ENCODE data around the gene EPAS1.

Gene EPAS1

DNA sequence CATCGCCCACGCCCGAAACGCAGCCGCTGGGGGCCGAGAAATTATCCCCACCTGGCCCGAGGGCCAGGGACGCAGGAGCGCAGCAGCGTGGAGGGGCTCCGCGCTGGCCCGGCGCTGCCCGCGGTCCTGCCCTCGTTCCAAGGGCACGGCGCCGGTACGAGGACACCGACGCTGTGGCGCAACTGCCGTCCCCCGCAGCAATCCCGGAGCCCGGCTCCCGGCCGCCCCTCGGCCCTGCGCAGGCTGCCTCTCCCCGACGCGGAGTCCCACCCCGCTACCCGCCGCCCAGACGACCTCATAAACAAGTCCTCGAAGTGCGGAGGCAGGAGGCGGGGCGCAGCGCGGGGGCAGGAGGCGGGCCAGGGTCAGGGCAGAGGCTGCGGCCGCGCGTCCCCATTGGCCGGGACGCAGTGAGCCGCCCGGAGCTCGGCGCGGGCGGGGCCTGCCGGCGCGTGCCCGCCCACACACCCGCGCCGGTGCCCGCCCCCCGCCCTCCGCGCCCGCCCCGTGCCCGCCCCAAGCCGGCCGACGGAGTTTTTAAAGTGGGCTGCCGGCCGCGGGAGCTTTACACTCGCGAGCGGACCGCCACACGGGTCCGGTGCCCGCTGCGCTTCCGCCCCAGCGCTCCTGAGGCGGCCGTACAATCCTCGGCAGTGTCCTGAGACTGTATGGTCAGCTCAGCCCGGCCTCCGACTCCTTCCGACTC is at the start of gene EPAS1:
TSS of gene EPAS1 (plus strand) at position 568 of the 706 bp plus-strand sequence. CDS start 505 bp downstream, outside the sequence.
- DNase-seq (ENCODE audit: low read depth in 2 of 2) = peak; percentile 71 to 84

- DNase-seq (ENCODE audit: low read depth in 2 of 2) = no peak
Observed at GRCh38 chr2:46248171-46248570, 49.0 kb upstream of the EPAS1 start.

GRCh38 chr2:46249654-46250053 is 47.6 kb upstream of the EPAS1 start:
- no peak for DNase-seq (ENCODE audit: low read depth in 2 of 2)

DNA sequence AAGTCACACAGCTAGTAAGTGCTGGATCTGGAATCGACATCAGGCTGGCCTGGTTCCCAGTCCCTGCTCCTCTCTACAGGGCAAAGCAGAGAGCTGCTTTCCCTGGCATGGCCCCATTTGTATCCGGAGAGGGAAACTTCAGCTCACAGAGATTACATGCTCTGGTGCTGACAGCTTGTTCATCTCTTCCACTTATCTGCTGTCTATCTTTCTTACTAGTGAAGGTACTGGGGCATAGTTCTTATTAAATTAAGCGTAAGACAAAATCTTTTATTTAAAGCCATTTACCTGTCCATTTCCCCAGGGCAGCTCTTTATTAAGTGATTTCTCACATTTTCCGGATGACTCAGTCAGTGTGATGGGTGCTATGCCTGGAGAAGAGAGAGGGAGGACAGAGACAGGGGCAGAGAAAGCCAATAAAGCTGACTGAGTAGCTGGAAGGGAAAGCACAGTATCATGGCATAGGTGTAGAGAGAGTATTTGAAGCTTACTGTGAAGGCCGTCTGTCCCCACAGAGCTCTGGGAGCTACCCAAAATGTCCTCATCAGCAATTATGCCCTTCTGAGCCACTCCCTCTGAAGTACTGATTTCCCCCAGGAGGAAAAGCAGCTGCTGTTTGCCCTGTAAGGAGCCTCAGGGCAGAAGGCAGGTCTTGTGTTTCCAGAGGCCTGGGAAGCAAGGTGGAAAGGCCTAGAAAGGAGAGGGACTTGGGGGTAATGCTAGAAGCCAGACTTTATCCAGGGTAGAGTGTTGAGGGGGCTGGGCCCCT is 44.1 kb upstream of the EPAS1 start:
- no peak for DNase-seq (ENCODE audit: low read depth in 2 of 2)

DNA sequence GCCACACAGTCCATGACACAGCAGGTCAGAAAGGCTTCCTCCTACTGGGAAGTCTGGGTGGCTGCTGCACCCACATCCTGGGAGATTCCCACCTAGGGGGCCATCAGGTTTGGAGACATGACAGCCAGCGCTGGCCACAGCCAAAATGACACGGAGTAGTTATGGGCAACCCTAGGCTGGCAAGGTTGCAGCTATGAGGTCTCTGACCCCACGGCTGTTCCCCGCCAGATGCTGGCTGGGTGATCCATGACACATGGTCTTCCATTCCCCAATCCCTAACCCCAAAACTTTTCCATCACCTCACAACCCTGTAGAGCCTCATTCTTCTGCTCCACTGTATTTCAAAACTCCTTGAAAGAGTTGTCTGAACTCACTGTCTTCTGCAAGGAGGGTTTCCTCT is 42.7 kb upstream of the EPAS1 start:
- no peak for DNase-seq (ENCODE audit: low read depth in 2 of 2)

GRCh38 chr2:46256563-46257142 is 40.6 kb upstream of the EPAS1 start:
- no peak for DNase-seq (ENCODE audit: low read depth in 2 of 2)

- DNase-seq (ENCODE audit: low read depth in 2 of 2) = no peak
Observed at GRCh38 chr2:46257476-46257875, 39.7 kb upstream of the EPAS1 start.

- no peak for DNase-seq (ENCODE audit: low read depth in 2 of 2)
Observed at GRCh38 chr2:46257980-46258379, 39.2 kb upstream of the EPAS1 start.

- DNase-seq (ENCODE audit: low read depth in 2 of 2) = no peak
Observed at GRCh38 chr2:46258937-46259776, 38.0 kb upstream of the EPAS1 start.

GRCh38 chr2:46259777-46260168 is 37.4 kb upstream of the EPAS1 start:
- DNase-seq (ENCODE audit: low read depth in 2 of 2) = no peak

GRCh38 chr2:46260305-46260704 is 36.9 kb upstream of the EPAS1 start:
- DNase-seq (ENCODE audit: low read depth in 2 of 2) = no peak

DNA sequence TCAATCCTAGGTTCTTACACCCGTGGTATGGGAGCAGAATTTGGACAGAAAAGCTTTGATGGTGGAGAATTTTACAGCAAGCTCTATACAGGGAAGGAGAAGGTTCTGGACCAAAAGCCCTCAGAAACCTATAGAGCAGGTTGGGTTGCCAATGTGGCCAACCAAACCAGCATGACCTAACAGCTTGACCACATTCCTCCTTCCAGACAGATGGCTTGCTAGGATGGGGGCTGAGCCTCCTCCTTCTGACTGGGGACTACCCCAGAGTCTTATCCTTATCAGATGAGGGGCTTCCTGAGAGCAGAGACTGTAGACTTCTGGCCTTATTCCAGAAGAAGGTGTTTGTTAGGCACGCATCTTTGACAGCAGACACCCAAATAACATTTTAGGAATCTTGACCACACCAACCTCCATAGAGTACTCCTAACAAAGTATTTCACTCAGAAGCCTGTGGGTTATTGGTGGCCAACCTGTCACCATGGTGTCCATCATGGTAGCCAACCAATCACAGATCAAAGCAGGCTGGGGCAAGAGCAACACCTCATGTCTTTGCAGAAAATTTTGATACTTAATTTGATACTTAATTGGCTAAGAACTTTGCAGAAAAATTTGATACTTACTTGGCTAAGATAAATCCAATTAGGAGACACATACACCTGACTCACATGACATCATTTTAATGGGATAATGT is 34.8 kb upstream of the EPAS1 start:
- DNase-seq (ENCODE audit: low read depth in 2 of 2) = no peak

DNA sequence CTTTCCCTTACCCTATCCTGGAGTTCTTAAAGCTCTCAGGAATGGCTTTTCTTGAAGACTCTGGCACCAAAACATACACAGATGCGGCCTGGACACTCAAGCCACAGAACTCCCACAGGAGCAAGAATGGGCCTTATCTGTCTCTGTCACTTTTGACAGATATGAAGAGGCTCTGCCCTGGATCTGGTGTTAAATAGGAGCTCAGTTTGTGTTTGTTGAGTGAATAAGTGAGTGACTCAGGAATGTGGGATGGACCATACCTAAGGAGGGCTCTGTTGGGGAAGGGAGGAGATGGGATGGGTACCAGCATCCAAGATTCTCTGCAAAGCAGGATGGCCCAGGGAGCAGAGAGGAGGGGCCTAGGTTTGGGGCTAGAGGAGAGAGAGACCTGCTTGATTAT is 33.9 kb upstream of the EPAS1 start:
- no peak for DNase-seq (ENCODE audit: low read depth in 2 of 2)

- no peak for DNase-seq (ENCODE audit: low read depth in 2 of 2)
Observed at GRCh38 chr2:46264447-46264846, 32.8 kb upstream of the EPAS1 start.

GRCh38 chr2:46266134-46266533 is 31.1 kb upstream of the EPAS1 start:
- DNase-seq (ENCODE audit: low read depth in 2 of 2) = no peak

GRCh38 chr2:46267616-46268015 is 29.6 kb upstream of the EPAS1 start:
- no peak for DNase-seq (ENCODE audit: low read depth in 2 of 2)

GRCh38 chr2:46268196-46268595 is 29.0 kb upstream of the EPAS1 start:
- DNase-seq (ENCODE audit: low read depth in 2 of 2) = no peak

GRCh38 chr2:46269001-46269400 is 28.2 kb upstream of the EPAS1 start:
- DNase-seq (ENCODE audit: low read depth in 2 of 2) = no peak

DNA sequence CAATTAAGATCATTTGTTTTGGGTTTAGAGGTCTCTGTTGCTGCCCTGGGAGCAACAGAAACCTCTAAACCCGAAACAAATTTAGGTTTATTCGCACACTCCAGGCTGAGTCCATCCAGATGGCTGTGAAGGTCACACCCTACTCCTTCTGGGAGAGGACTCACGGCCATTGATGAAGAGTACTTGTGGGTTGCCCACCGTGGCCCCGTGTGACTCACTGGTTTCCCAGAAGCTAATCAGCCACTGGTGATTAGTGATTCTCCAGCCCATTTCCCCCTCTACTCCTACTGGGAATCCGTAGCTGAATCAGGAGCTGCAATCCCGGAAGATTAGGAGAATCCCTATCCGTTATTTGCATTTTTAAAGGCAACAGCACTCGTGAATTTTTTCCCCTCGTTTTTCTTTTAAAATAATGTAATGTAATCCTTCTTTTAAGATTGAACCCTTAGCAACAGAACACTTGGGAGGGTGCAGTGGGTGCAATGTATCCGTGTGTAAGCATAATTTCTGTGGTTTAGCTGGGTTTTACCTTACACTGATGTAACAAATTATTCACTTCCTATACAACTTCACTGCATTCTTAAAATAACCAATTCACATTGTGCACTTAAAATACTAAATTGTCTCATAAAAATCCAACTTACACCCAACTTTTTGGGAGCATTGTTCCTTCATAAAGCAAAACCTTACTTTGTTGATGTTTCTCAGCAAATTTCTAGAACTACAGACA is 27.5 kb upstream of the EPAS1 start:
- no peak for DNase-seq (ENCODE audit: low read depth in 2 of 2)

DNA sequence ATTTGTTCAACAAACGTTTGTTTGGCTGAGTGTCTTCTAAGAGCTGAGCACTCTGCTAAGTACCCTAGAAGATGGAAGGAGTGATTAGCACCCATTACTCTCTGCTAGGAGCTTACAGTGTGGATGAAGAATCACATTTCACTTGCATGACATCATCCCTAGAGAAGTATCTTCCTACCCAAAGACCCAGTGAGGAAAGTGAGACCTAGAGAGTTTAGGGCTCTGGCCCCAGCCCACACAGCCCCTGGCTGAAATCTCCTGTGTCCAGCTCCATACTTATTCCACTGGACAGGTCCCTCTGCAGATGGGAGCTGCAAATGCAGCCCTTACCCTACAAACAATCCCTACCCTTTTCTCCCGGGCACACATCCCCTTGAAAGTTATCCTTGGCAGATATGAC is 26.8 kb upstream of the EPAS1 start:
- no peak for DNase-seq (ENCODE audit: low read depth in 2 of 2)
